GM18868 (cell line): ENCODE results near the gene KAT2B.
"Not testable (repeated sequence)": the region's sequence is repeated elsewhere in the genome, so short reads cannot be mapped to it uniquely, and the experiment has no call there.

ENCODE experiments used
- ATAC-seq: cut with Tn5 transposase; IDR thresholded peaks from one replicate; pipeline ENCODE4 v1.9.1; 2021; ENCODE audit warnings: mild to moderate bottlenecking, moderate library complexity; ENCODE audit not compliant: unreplicated experiment

Gene KAT2B

GRCh38 chr3:20039765-20040547 lies at the start of gene KAT2B:
TSS of gene KAT2B (plus strand) at chr3:20040446. CDS start at chr3:20040478, 32 bp downstream.
- peak; percentile 62 for ATAC-seq

- no peak for ATAC-seq
Measured at GRCh38 chr3:19994796-19995195, 45.5 kb upstream of the KAT2B start.

DNA sequence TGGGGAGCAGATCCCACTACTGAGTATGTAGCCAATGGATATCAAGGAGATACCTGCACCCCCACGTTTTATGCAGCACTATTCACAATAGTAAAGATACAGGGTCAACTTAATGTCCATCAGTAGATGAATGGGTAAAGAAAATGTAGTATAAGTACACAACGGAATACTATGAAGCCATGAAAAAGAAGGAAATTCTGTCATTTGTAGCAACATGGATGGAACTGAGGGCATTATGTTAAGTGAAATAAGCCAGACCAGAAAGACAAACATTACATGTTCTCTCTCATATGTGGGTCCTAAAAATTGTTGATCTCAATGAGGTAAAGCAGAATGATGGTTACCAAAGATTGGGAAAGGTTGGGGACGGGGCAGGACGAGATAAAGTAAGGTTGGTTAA lies 42.7 kb upstream of the KAT2B start:
- ATAC-seq: no peak

GRCh38 chr3:20001932-20002331 lies 38.3 kb upstream of the KAT2B start:
- ATAC-seq: no peak

GRCh38 chr3:20007960-20008359 lies 32.3 kb upstream of the KAT2B start:
- no peak for ATAC-seq

DNA sequence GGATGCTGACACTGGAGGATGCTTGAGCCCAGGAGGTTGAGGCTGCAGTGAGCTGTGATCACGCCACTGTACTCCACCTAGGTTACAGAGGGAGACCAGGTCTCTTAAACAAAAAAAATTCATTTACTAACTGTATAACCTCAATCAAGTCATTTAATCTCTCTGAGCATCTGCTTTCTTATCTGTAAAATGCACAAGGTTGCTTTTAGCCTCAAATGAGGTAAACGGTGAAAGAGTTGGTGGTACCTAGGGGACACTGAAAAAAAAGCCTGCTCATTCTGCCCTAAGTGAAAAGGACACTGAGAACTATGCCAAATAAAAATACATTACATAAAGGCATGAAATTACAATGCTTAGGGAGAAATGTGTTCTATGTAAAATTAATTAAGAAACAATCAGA lies 31.6 kb upstream of the KAT2B start:
- no peak for ATAC-seq

DNA sequence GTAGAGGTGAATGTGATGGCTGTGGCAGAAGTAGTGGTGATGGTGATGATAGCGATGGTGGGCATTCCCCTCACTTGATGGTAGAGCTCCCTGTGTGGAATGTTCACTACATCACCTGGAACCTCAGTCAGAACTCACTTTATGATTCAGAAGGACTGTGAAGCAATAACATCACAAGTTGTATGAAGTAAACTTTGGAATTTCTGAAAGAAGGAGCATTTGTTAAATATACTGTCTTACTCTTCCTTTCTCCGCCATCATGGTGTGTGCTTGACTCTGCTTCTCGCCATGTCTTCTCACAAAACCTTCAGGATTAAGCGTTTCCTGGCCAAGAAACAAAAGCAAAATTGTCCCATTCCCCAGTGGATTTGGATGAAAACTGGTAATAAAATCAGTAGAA lies 28.1 kb upstream of the KAT2B start, which contains the start of gene PP2D1:
Gene PP2D1 (minus strand): TSS at position 101 of the 400 bp plus-strand sequence. CDS start 192 bp downstream, outside the sequence.
- ATAC-seq: no peak

DNA sequence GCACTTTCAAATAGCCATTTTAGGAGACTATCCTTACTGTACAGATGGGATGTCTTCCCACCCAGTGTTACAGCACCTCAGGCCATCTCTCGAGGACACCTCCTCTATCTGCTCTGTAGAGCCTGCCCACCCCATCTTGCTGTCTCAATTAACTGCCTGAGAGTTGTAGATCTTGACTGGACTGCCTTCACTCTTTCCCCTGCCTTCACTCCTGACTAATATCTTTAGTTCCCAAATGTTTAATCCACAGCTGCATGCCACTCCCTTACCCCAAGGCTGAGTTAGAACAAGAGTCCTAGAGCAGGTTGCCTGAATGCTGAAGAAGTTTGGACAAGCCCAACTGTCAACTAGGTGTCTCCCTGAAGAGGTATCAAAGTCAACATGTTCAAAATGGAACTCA lies 26.9 kb upstream of the KAT2B start:
- ATAC-seq: no peak

DNA sequence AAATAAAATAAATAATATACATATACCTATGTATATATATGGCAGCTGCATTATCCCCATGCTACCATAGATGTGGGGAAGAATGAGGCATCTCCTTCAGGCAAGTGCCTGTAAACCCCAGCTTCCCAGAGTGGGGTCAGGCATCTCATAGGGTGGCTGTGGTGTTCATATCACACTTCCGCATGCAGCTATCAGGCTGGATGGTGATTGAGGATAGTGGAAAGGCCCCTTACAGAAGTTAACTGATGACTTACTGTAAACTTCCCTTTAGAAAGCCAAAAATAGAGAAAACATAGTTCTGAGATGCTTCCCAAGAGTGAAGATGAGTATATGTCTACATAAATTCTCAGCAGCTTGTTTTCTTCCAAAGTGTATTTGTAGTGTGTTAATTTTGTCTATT lies 24.7 kb upstream of the KAT2B start:
- ATAC-seq: no peak

- ATAC-seq: not testable (repeated sequence)
Measured at GRCh38 chr3:20016076-20016475, 24.2 kb upstream of the KAT2B start.

DNA sequence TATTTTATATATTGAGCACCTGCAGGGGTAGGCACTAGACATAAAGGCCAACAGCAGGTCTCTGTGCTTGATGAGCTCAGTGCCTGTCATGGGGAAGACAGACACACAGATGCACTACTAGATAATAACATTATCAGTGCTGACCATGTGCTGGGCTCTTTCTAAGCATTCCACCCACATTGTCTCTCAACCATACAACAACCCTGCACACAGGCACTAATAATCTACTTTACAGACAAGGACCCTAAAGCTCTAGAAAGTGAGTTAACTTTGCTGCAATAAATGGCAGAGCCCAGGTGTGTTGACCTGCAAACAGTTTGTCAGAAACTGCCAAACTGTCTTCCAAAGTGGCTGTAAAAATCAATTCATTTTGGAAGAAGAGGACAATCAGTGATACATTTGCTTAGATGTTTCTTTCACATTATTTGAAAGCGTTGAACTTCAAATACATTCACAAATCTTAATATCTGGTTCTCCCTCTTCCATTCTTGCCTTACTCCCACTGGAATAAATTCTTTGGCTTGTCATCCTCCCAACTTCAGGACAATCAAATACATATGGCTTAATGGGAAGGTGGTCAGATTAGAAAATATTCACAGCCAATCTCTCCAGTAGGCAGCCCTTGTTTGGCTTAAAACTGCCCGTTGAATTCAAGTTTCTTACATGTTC lies 17.2 kb upstream of the KAT2B start:
- ATAC-seq: no peak

DNA sequence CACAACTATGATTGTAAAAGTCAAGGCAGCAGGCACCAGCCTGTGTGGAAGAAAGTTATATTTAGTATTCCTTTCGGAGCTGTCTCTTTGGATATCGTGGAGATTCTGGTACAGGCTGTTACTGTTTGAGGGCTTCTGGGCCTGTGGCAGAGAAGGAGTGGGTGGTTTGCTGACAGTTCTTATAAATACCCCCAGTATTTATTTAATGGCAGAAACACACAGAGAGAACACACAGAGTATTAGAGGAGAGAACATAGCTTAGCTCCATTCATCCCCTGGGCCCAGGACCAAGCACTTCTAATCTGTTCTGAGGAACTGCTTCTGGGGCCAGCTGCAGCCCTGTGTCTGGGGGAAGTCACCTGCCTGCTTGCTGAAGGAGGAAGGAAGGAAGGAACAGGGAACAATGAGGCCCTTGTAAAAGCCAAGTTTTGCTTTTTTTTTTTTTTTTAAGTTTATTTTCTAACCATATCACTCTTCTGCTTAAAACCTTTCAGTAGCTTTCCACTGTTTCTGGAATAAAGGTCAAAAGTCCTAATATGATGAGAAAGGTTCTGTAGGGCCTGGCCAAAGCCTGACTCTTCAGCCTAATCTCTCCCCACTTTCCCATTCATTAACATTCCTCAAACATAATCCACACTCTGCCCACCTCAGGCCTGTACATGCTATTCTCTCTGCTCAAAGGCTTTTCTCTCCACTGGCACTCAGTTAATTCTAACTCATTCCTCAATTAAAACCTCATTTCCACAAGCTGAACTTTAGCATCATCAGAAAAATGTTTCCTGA lies 16.4 kb upstream of the KAT2B start:
- ATAC-seq: no peak

- no peak for ATAC-seq
Measured at GRCh38 chr3:20027136-20027535, 13.1 kb upstream of the KAT2B start.

DNA sequence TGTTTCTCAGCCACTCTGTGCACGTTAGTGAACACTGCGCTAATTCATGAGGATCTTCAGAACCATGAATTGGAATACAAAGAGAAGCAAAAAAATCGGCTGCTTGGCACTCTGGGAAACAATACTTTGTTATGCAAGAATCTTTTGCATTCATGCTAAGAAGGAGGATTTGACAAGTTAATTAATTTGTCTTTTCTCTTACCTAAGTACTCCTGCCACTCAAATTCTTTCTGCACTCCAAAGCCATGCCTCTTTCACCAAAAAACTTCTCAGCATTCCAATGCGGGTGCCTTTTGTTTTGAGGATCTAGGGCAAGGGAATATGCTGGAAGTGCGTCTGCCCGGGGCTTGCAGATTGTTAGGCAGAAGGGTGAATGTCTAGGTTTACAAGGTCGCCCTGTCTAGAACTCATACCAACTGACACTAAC lies 11.3 kb upstream of the KAT2B start:
- ATAC-seq: no peak

GRCh38 chr3:20031939-20032338 lies 8.3 kb upstream of the KAT2B start:
- not testable (repeated sequence) for ATAC-seq

GRCh38 chr3:20035019-20035418 lies 5.2 kb upstream of the KAT2B start:
- ATAC-seq: no peak

- no peak for ATAC-seq
Measured at GRCh38 chr3:20037255-20037996, 2.8 kb upstream of the KAT2B start.

DNA sequence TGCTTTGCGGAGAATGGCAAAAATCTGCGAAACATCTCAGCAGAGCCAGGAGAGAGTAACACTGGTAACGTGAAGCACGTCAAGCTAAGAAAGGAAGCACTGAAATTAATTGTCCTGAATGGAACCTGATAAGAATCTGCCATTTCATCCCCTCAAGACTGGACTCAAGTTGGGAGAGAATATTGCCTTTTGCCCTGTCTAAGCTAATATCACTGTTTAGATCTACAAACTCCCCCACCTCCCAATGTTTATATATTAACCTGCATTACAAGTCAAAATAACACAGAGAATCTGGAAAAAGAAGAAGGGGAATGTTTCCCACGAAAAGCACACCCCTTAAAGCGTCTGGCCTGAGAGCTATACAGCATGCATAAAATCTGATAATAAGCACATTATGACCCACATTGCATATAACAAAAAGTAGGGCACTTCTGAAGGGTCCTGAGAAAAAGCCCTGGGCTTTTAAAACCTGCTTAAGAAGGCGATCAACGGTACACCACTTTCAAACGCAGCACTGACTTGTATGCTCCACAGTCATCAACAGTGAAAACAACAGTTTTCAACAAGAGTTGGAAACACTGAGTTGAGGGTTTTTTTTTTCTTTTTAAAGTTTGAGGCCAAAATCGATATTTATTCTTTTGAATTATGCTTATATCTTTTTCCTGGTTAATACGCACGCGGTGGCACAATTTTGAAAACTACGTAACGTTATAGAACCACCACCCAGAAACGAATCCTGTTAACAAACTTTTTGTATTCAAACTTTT lies 1.4 kb upstream of the KAT2B start:
- ATAC-seq: no peak

GRCh38 chr3:20039466-20039764 lies 831 bp upstream of the KAT2B start:
- no peak for ATAC-seq

DNA sequence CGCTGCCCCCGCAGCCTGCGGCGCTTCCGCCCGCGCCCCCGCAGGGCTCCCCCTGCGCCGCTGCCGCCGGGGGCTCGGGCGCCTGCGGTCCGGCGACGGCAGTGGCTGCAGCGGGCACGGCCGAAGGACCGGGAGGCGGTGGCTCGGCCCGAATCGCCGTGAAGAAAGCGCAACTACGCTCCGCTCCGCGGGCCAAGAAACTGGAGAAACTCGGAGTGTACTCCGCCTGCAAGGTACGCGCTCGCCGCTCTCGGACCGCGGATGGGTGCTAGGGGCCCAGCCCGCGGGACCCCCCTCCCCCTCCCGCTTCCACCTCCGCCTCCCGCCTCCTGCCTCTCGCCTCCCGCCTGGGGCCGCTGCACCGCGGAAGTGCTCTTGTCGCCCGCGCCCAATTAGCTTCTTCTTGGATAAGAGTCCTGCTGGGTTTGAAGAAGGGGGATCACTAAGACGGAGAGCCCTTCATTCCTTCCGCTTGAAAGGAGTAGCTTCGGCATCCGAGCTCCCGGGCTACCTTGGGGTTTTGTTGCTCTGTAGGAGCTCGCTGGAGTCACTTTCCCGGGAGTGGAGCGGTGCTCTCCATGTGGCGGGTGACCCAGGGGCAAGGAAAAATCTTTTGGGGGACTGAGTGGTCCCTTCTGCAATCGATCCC lies 426 bp downstream of the KAT2B start:
- peak; percentile 31 for ATAC-seq
